LNCaP clone FGC (cell line): ENCODE measurements around the gene GAS2.

Experiments used
- DNase-seq: peaks from one replicate; pipeline ENCODE4 v3.0.0-alpha.2; 2011; ENCODE audit warnings: low read depth
- H3K4me3 ChIP-seq: 2 replicates; pipeline ENCODE4 v1.5.1; 2011; ENCODE audit warnings: mild to moderate bottlenecking, low read depth, low read length, control low read depth
- TF ChIP-seq, protein P1 (sequence below): IDR thresholded peaks from 2 replicates; pipeline ENCODE4 v1.5.1; 2012; ENCODE audit warnings: mild to moderate bottlenecking; ENCODE audit not compliant: control insufficient read depth, insufficient read depth; ENCODE audit errors: extremely low read depth

The GAS2 gene

DNA sequence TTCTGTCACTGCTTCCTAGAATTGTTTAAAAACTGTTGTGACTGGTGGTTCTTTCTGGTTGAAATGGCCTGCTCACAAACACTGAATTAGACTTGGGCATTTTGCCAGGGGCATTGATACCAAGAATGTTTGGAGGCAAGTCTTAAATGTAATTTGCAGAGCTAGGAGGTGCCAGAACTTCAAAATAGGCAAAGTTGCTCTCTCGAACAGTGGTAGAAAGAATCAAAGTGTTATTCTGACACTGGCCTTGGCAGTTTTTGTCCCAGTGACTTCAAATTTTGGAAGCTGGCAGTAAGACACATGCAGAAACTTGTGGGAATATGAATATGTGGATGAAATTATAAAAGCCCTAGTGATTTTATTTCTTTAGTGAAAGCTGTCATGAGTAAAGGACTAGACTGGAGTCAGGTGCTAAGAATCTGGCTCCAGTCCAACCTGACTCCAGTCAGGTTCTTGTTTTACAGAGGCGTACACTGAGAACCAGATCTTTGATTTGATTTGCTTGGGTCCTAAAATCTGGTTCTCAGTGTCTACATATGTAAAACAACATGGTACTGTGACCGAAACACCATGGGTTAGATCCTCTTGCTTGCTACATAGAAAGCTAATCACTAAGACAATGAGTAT lies 142.3 kb downstream of the GAS2 start:
- TF ChIP-seq, protein P1, sequence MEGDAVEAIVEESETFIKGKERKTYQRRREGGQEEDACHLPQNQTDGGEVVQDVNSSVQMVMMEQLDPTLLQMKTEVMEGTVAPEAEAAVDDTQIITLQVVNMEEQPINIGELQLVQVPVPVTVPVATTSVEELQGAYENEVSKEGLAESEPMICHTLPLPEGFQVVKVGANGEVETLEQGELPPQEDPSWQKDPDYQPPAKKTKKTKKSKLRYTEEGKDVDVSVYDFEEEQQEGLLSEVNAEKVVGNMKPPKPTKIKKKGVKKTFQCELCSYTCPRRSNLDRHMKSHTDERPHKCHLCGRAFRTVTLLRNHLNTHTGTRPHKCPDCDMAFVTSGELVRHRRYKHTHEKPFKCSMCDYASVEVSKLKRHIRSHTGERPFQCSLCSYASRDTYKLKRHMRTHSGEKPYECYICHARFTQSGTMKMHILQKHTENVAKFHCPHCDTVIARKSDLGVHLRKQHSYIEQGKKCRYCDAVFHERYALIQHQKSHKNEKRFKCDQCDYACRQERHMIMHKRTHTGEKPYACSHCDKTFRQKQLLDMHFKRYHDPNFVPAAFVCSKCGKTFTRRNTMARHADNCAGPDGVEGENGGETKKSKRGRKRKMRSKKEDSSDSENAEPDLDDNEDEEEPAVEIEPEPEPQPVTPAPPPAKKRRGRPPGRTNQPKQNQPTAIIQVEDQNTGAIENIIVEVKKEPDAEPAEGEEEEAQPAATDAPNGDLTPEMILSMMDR, result no peak
- no peak for DNase-seq
- H3K4me3 ChIP-seq, result no peak overlapping the region

GRCh38 chr11:22809893-22810292 lies 143.5 kb downstream of the GAS2 start:
- no peak overlapping the region for H3K4me3 ChIP-seq
- TF ChIP-seq, protein P1, result no peak
- no peak for DNase-seq

- DNase-seq, result no peak
- no peak overlapping the region for H3K4me3 ChIP-seq
Observed at GRCh38 chr11:22822203-22822602, 155.8 kb downstream of the GAS2 start.

GRCh38 chr11:22828373-22828772 lies 162.0 kb downstream of the GAS2 start:
- DNase-seq, result no peak
- TF ChIP-seq, protein P1, result no peak
- H3K4me3 ChIP-seq, result peak overlapping the region; percentile 88

More at GRCh38 chr11:22822203-22822602, 155.8 kb downstream of the GAS2 start:
- TF ChIP-seq, protein P1, result no peak

GRCh38 chr11:22829231-22830081 lies 163.0 kb downstream of the GAS2 start, which contains the start of gene SVIP:
Gene SVIP, minus strand, starts transcription at chr11:22829801. Its CDS starts 53 bp downstream, at chr11:22829748.
- TF ChIP-seq, protein P1, result peak; percentile 93

DNA sequence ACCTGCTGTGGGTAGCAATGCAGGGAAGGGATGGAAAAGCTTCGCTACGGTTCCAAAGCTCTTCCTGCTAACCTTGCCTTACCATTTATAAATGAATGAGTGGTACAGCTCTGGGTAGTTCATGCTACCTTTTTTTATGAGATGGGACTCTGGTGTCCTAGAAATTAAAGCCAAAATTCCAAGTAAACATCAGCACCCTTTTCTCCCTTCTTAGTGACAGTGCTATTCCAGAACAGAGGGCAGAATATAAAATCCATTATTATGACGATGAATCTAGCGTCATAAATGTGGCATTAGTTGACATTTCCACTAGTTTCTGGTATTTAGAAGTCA lies 163.6 kb downstream of the GAS2 start:
- no peak for DNase-seq
- H3K4me3 ChIP-seq, result peak overlapping the region; percentile 88

More at GRCh38 chr11:22829231-22830081, 163.0 kb downstream of the GAS2 start, which contains the start of gene SVIP:
- H3K4me3 ChIP-seq, result peak within 1 kb of the TSS; percentile 88
- DNase-seq, result peak; percentile 89

More for the DNA sequence above, 163.6 kb downstream of the GAS2 start:
- TF ChIP-seq, protein P1, result no peak
